OCI-LY7 (cell line): ENCODE results near the gene HOXB1. TPM values are rescaled to one million over a fixed set of nuclear protein-coding genes. Genes with fewer than 3 reads are reported as not detected.

Source experiments
- BruUV-seq: library from RNA; stranded (reverse); fragments of 400-500 nt; replicated peaks from 2 replicates; lab custom pipeline; 2021; lab: Mats Ljungman, UMichigan
- CTCF ChIA-PET: fragments of 300-600 bp; sonication (Branson Sonifier 250); formaldehyde crosslinking; loops from one replicate; lab custom pipeline; 2022; ENCODE audit warnings: antibody characterized with exemption; ENCODE audit not compliant: unreplicated experiment; lab: Charles Lee
- POLR2A ChIA-PET: fragments of 300-600 bp; sonication (Branson Sonifier 250); formaldehyde crosslinking; loops from one replicate; lab custom pipeline; 2022; ENCODE audit warnings: antibody characterized with exemption; lab: Charles Lee
- DNase-seq: peaks from one replicate; pipeline ENCODE4 v3.0.0-alpha.2; 2015; ENCODE audit warnings: low spot score
- H2AFZ ChIP-seq: fragments of 200-600 bp; sonication (generic), shearing (Covaris generic); 2 replicates; pipeline ENCODE4 v1.6.1; 2014; ENCODE audit warnings: mild to moderate bottlenecking, antibody characterized with exemption, low read length, moderate library complexity
- H3K27ac ChIP-seq: fragments of 200-600 bp; sonication (generic); 2 replicates; pipeline ENCODE4 v1.5.1; 2014; ENCODE audit warnings: mixed run types, low read depth, mild to moderate bottlenecking, moderate library complexity, low read length, inconsistent platforms; ENCODE audit not compliant: poor library complexity, severe bottlenecking
- H3K36me3 ChIP-seq: fragments of 200-600 bp; sonication (generic); 2 replicates; pipeline ENCODE4 v1.6.1; 2014; ENCODE audit warnings: mild to moderate bottlenecking, antibody characterized with exemption, low read length, moderate library complexity, mixed read lengths; ENCODE audit not compliant: insufficient read depth
- H3K4me1 ChIP-seq: fragments of 200-600 bp; sonication (generic); 2 replicates; pipeline ENCODE4 v1.5.1; 2014; ENCODE audit warnings: mild to moderate bottlenecking, low read length; ENCODE audit not compliant: insufficient read depth, poor library complexity, severe bottlenecking
- H3K4me2 ChIP-seq: fragments of 200-600 bp; sonication (generic); 2 replicates; pipeline ENCODE4 v1.6.1; 2014; ENCODE audit warnings: mild to moderate bottlenecking, low read length
- H3K4me3 ChIP-seq: fragments of 200-600 bp; sonication (generic); 2 replicates; pipeline ENCODE4 v1.5.1; 2014; ENCODE audit warnings: mild to moderate bottlenecking, low read depth, low read length; ENCODE audit not compliant: poor library complexity, severe bottlenecking
- H3K79me2 ChIP-seq: fragments of 200-600 bp; sonication (generic); 2 replicates; pipeline ENCODE4 v1.6.1; 2016; ENCODE audit warnings: low read depth, mild to moderate bottlenecking, low read length, moderate library complexity, mixed read lengths; ENCODE audit not compliant: insufficient read depth
- H3K9me2 ChIP-seq: fragments of 200-600 bp; sonication (generic); 2 replicates; pipeline ENCODE4 v1.6.1; 2016; ENCODE audit warnings: mild to moderate bottlenecking, low read length, mixed read lengths; ENCODE audit not compliant: insufficient read depth
- H3K9me3 ChIP-seq: fragments of 200-600 bp; sonication (generic); 2 replicates; pipeline ENCODE4 v1.6.1; 2014; ENCODE audit warnings: mild to moderate bottlenecking, mixed run types, low read length, mixed read lengths
- H4K20me1 ChIP-seq: fragments of 200-600 bp; sonication (generic); 2 replicates; pipeline ENCODE4 v1.6.1; 2014; ENCODE audit warnings: mild to moderate bottlenecking, antibody characterized with exemption, low read length, moderate library complexity, mixed read lengths; ENCODE audit not compliant: insufficient read depth
- EZH2phosphoT487 ChIP-seq: fragments of 200-600 bp; sonication (generic); IDR thresholded peaks from 2 replicates; pipeline ENCODE4 v1.6.1; 2018; ENCODE audit warnings: low read depth, borderline replicate concordance, mild to moderate bottlenecking, mixed run types, antibody characterized with exemption, low read length, moderate library complexity, mixed read lengths
- intact Hi-C: fragments of 100-400 bp; cut with micrococcal nuclease; formaldehyde crosslinking; loops from one replicate; pipeline ENCODE4 v1.10.0; 2022; ENCODE audit not compliant: unreplicated experiment
- total RNA-seq, 2 experiments: library from RNA; depleted of rRNA in 1 of 2; stranded (reverse); fragments of >200 nt in 1 of 2; shearing (Covaris generic) in 1 of 2; gene quantifications; 2 replicates each; pipeline ENCODE4 v1.2.3, GENCODE V29; 2014 to 2022
- TF ChIP-seq, protein P1 (sequence below): fragments of 200-600 bp; sonication (generic); conservative IDR thresholded peaks from 2 replicates; pipeline ENCODE4 v1.5.1; 2014; ENCODE audit warnings: mild to moderate bottlenecking, antibody characterized with exemption, low read length, moderate library complexity, mixed read lengths

HOXB1 gene
- total RNA-seq, 2 experiments from 2014 or later = not detected

DNA sequence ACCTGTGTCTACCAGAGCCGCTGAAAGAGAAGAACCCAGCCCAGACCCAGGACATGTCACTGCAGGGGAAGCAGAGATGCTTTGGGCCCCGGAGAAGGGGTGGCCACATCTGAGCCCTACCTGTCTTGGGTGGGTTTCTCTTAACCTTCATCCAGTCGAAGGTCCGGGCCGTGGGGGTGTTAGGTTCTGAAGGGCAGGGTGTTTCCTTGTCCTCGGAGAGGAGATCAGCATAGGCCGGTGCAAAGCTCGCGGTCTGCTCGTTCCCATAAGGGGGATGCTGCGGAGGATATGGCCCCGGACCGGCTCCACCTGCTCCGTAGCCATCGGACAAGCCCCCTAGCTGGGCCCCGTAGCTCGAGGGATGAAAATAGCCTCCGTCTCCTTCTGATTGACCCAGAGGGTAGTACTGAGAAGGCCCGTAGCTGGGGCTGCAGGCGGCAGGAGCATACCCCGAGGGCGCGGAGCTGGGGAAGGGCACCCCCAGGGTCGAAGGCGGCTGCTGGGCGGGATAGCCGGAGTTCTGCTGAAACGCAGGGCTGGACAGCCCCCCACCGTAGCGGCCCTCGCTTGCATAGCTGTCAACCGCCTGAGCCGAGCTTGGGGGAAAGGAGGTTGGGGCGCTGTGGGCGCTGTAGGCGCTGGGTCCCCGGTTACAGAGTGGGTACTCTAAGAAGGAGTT is 464 bp downstream of the HOXB1 start:
- DNase-seq = no peak
- CTCF ChIA-PET = no interaction called here
- no peaks in the 10 kb centered on the region for H3K9me2 ChIP-seq
- no peak overlapping the region for H2AFZ ChIP-seq
- H3K4me1 ChIP-seq = no peaks in the 10 kb centered on the region
- H3K4me3 ChIP-seq = no peak overlapping the region
- H3K4me2 ChIP-seq = no peak overlapping the region
- BruUV-seq = no TSS peak
- H3K9me3 ChIP-seq = no peaks in the 10 kb centered on the region
- H3K36me3 ChIP-seq = no peaks in the 10 kb centered on the region
- no peak for TF ChIP-seq EZH2phosphoT487
- TF ChIP-seq, protein P1, sequence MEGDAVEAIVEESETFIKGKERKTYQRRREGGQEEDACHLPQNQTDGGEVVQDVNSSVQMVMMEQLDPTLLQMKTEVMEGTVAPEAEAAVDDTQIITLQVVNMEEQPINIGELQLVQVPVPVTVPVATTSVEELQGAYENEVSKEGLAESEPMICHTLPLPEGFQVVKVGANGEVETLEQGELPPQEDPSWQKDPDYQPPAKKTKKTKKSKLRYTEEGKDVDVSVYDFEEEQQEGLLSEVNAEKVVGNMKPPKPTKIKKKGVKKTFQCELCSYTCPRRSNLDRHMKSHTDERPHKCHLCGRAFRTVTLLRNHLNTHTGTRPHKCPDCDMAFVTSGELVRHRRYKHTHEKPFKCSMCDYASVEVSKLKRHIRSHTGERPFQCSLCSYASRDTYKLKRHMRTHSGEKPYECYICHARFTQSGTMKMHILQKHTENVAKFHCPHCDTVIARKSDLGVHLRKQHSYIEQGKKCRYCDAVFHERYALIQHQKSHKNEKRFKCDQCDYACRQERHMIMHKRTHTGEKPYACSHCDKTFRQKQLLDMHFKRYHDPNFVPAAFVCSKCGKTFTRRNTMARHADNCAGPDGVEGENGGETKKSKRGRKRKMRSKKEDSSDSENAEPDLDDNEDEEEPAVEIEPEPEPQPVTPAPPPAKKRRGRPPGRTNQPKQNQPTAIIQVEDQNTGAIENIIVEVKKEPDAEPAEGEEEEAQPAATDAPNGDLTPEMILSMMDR = no peak
- intact Hi-C loops = no loop called here
- H4K20me1 ChIP-seq = no peaks in the 10 kb centered on the region
- H3K79me2 ChIP-seq = no peaks in the 10 kb centered on the region
- POLR2A ChIA-PET = no interaction called here
- H3K27ac ChIP-seq = no peak overlapping the region

DNA sequence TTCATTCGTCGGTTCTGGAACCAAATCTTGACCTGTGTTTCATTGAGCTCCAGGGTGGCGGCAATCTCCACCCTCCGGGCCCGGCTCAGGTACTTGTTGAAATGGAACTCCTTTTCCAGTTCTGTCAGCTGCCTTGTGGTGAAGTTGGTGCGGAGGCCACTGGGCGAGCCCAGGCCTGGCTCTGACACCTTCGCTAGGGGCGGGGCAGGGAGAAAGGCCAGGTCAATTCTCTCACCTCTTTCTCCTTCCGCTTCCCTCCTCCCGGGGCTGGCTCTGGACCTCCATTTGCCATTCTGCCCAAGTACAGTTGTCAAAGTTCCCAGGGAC is 1.2 kb downstream of the HOXB1 start:
- no peaks in the 10 kb centered on the region for H3K4me1 ChIP-seq
- POLR2A ChIA-PET = no interaction called here
- no peak overlapping the region for H2AFZ ChIP-seq
- H3K9me3 ChIP-seq = no peaks in the 10 kb centered on the region
- TF ChIP-seq EZH2phosphoT487 = no peak
- TF ChIP-seq, protein P1 = no peak
- no peak for DNase-seq
- CTCF ChIA-PET = no interaction called here
- no peak overlapping the region for H3K27ac ChIP-seq
- no peak overlapping the region for H3K4me2 ChIP-seq
- no TSS peak for BruUV-seq
- H3K9me2 ChIP-seq = no peaks in the 10 kb centered on the region
- no peaks in the 10 kb centered on the region for H4K20me1 ChIP-seq
- no peaks in the 10 kb centered on the region for H3K36me3 ChIP-seq
- H3K79me2 ChIP-seq = no peaks in the 10 kb centered on the region
- intact Hi-C loops = no loop called here
- H3K4me3 ChIP-seq = no peak overlapping the region

DNA sequence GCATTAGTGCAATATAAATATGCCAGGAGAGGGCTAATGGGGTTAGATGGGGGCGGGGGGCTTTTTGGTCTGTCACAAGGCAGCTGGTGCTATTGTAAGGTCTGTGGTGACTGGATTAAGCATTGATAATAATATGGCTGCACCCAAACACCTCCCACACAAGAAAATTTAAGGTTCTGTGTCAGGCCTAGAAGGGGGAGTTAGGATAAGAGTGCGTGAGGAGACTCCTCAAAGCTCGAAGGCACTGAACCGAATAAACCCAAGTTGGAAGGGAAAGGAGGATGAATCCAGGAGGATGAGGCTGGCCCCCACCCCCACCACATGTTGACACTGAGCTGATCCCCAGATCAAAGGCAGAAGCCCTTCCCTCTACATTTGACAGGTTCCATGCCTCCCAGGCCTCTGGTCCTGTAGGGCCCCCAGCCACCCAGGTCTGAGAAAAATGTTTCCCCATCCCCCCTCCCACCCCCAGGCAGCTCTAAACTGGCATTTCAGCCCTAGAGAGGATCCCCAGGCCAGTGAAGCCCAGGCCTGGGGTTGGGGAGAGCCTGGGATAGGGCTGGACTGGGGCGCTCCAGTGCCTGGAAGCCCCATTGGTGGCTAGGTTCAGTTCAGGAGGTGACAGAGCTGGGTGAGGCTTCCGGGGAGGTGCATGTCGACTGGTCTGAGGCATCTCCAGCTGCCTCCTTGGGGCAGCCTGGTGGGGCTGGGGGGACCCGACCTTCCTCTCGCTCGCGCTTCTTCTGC is 1.7 kb downstream of the HOXB1 start:
- H3K4me2 ChIP-seq = no peak overlapping the region
- no peak for TF ChIP-seq EZH2phosphoT487
- TF ChIP-seq, protein P1 = no peak
- no peaks in the 10 kb centered on the region for H3K9me2 ChIP-seq
- no TSS peak for BruUV-seq
- no peak overlapping the region for H2AFZ ChIP-seq
- intact Hi-C loops = no loop called here
- H3K36me3 ChIP-seq = no peaks in the 10 kb centered on the region
- H3K27ac ChIP-seq = no peak overlapping the region
- DNase-seq = no peak
- POLR2A ChIA-PET = no interaction called here
- H4K20me1 ChIP-seq = no peaks in the 10 kb centered on the region
- H3K4me3 ChIP-seq = no peak overlapping the region
- H3K79me2 ChIP-seq = no peaks in the 10 kb centered on the region
- CTCF ChIA-PET = no interaction called here
- no peaks in the 10 kb centered on the region for H3K9me3 ChIP-seq
- no peaks in the 10 kb centered on the region for H3K4me1 ChIP-seq
